ENCODE results near the gene AANAT. TPM values are rescaled to one million over a fixed set of nuclear protein-coding genes. Genes with fewer than 3 reads are reported as not detected.

The AANAT gene
- total RNA-seq, 6 experiments from 2014 or later, result 0.21 TPM; not detected in 5

- peak overlapping the region; percentile 93 for H3K27ac Mint-ChIP-seq
- TF ChIP-seq, protein P1, sequence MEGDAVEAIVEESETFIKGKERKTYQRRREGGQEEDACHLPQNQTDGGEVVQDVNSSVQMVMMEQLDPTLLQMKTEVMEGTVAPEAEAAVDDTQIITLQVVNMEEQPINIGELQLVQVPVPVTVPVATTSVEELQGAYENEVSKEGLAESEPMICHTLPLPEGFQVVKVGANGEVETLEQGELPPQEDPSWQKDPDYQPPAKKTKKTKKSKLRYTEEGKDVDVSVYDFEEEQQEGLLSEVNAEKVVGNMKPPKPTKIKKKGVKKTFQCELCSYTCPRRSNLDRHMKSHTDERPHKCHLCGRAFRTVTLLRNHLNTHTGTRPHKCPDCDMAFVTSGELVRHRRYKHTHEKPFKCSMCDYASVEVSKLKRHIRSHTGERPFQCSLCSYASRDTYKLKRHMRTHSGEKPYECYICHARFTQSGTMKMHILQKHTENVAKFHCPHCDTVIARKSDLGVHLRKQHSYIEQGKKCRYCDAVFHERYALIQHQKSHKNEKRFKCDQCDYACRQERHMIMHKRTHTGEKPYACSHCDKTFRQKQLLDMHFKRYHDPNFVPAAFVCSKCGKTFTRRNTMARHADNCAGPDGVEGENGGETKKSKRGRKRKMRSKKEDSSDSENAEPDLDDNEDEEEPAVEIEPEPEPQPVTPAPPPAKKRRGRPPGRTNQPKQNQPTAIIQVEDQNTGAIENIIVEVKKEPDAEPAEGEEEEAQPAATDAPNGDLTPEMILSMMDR (IDR thresholded peaks at IDR 0.05), result no peak
- peaks cover 51% of the 10 kb centered on the region for H3K4me1 Mint-ChIP-seq (ENCODE audit: low read depth)
These were observed 30.8 kb downstream of the AANAT start for GRCh38 chr17:76497979-76498875.

DNA sequence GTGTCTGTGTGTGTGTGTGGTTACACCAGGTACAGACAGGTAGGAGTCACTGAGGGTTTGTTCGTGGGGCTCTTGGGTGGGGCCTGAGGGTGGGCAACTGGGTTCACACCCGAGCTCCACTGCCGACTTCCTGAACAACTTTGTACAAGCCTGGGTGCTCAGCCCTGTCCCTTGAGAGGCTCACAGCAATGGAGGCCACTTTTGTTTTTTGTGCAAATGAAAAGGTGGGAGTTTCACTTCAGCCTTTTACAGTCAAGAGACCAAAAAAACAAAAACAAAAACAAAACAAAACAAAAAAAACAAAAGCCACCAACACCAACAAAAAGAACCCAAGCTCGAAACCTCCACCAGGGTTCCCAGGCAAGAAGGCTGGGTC lies 31.5 kb downstream of the AANAT start:
- Mint-ChIP-seq H3K4me1 (ENCODE audit: low read depth) (peaks cover 45% of the 10 kb centered on the region), H3K27me3 (ENCODE audit: insufficient read depth) (peaks cover 1% of the 10 kb centered on the region), H3K27ac (peak overlapping the region; percentile 93), H3K4me3 (peak overlapping the region; percentile 77; the same call in 1 of the 2 replicates), H3K36me3 (ENCODE audit: low read depth) (no peaks in the 10 kb centered on the region), H3K9me3 (no peaks in the 10 kb centered on the region)
- TF ChIP-seq, protein P1 (IDR thresholded peaks at IDR 0.05), result no peak
- DNase-seq, result no peak

More at GRCh38 chr17:76497979-76498875, 30.8 kb downstream of the AANAT start:
- Mint-ChIP-seq H3K36me3 (ENCODE audit: low read depth) (no peaks in the 10 kb centered on the region), H3K27me3 (ENCODE audit: insufficient read depth) (peaks cover 1% of the 10 kb centered on the region), H3K9me3 (no peaks in the 10 kb centered on the region), H3K4me3 (peak overlapping the region; percentile 77)
- DNase-seq, result peak; percentile 83

GRCh38 chr17:76499267-76499667 lies 31.9 kb downstream of the AANAT start:
- Mint-ChIP-seq H3K9me3 (no peaks in the 10 kb centered on the region), H3K36me3 (ENCODE audit: low read depth) (no peaks in the 10 kb centered on the region), H3K4me3 (peak overlapping the region; percentile 13; the same call in 1 of the 2 replicates), H3K4me1 (ENCODE audit: low read depth) (peaks cover 45% of the 10 kb centered on the region), H3K27me3 (ENCODE audit: insufficient read depth) (peaks cover 1% of the 10 kb centered on the region), H3K27ac (peak overlapping the region; percentile 93)
- no peak for DNase-seq
- TF ChIP-seq, protein P1 (IDR thresholded peaks at IDR 0.05), result no peak

GRCh38 chr17:76500074-76500746 lies 32.8 kb downstream of the AANAT start:
- no peaks in the 10 kb centered on the region for H3K36me3 Mint-ChIP-seq (ENCODE audit: low read depth)
- TF ChIP-seq, protein P1 (IDR thresholded peaks at IDR 0.05), result no peak
- H3K9me3 Mint-ChIP-seq, result no peaks in the 10 kb centered on the region
- DNase-seq, result no peak
- H3K27me3 Mint-ChIP-seq (ENCODE audit: insufficient read depth), result peaks cover 1% of the 10 kb centered on the region
- peak overlapping the region; percentile 85 for H3K4me3 Mint-ChIP-seq
- no peak overlapping the region for H3K27ac Mint-ChIP-seq
- peaks cover 45% of the 10 kb centered on the region for H3K4me1 Mint-ChIP-seq (ENCODE audit: low read depth)

DNA sequence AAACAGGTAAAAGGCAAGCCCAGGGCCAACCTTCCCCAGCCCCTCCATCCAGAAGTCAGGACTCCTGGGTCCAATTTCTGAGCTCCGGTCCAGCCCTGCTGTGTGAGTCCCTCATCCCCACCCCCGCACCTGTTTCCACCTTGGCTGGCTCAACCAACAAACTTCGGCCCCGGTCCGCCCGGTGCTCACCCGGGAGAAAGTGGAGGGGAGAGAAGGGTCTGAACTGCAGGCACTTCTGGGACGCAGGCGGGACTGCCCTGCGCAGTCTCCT lies 33.3 kb downstream of the AANAT start:
- TF ChIP-seq, protein P1 (IDR thresholded peaks at IDR 0.05), result no peak
- peaks cover 45% of the 10 kb centered on the region for H3K4me1 Mint-ChIP-seq (ENCODE audit: low read depth)
- H3K36me3 Mint-ChIP-seq (ENCODE audit: low read depth), result no peaks in the 10 kb centered on the region
- H3K4me3 Mint-ChIP-seq, result peak overlapping the region; percentile 85
- H3K9me3 Mint-ChIP-seq, result no peaks in the 10 kb centered on the region
- peaks cover 1% of the 10 kb centered on the region for H3K27me3 Mint-ChIP-seq (ENCODE audit: insufficient read depth)
- DNase-seq, result no peak
- H3K27ac Mint-ChIP-seq, result no peak overlapping the region
